Spleen (tissue), 7 donors: ENCODE results near the gene CFHR5.

ENCODE experiments used
- CTCF ChIP-seq, 11 experiments: fragments of 200-600 bp in 7 of 11; fragments of 450-650 bp in 4 of 11; sonication (generic) in 4 of 11; IDR thresholded peaks in 8 of 11; conservative IDR thresholded peaks in 3 of 11; 1 replicate in 7 of 11; 2 replicates in 4 of 11; pipeline versions ENCODE4 v1.4.0 to v1.8.0; 2016 to 2021; ENCODE audit warnings: antibody characterized with exemption in 11 of 11, inconsistent platforms in 4 of 11, mild to moderate bottlenecking in 1 of 11
- POLR2A ChIP-seq, 3 donors: fragments of 450-650 bp; IDR thresholded peaks; one replicate each; pipeline ENCODE4 v1.5.1; 2017; ENCODE audit warnings: antibody characterized with exemption in 3 of 3, mild to moderate bottlenecking in 1 of 3
- donor health status: DM: no; HTN: no; CAD: no; lungs with moderate emphysema.
- donor health status: DM: no; HTN: no; CAD: no.
- donor health status: DM: no; HTN: no; CAD: no.

- no peak for TF ChIP-seq CTCF (IDR thresholded peaks at IDR 0.05 in 8 of 11, conservative IDR thresholded peaks at IDR 0.05 in 3 of 11)
- TF ChIP-seq POLR2A (IDR thresholded peaks at IDR 0.05), result no peak
Measured at GRCh38 chr1:196977278-196977677, at the start of gene CFHR5.
